ENCODE measurements around the gene VBP1. TPM values are rescaled to one million over a fixed set of nuclear protein-coding genes. Genes with fewer than 3 reads are reported as not detected.
A peak's percentile ranks its signal among the peaks of the same experiment; 100 is the strongest.

The VBP1 gene
- total RNA-seq, 1 donor from 2014 or later = 40.6 TPM

GRCh38 chrX:155246748-155247147, 30.5 kb downstream of the VBP1 start:
- Mint-ChIP-seq H3K27ac (no peak overlapping the region), H3K27me3 (no peaks in the 10 kb centered on the region), H3K36me3 (ENCODE audit: low read depth) (no peaks in the 10 kb centered on the region), H3K4me3 (no peak overlapping the region), H3K4me1 (no peaks in the 10 kb centered on the region), H3K9me3 (no peaks in the 10 kb centered on the region)
- DNase-seq = no peak
- ChIA-PET POLR2A (no interaction called here), CTCF (no interaction called here)
- intact Hi-C loops (cut with micrococcal nuclease) = no loop called here
- TF ChIP-seq CTCF (IDR thresholded peaks at IDR 0.05) = no peak
- no peak for ATAC-seq (ENCODE audit: low read depth)

- Mint-ChIP-seq H3K4me1 (no peaks in the 10 kb centered on the region), H3K27ac (no peak overlapping the region), H3K36me3 (ENCODE audit: low read depth) (no peaks in the 10 kb centered on the region), H3K4me3 (no peak overlapping the region), H3K27me3 (no peaks in the 10 kb centered on the region), H3K9me3 (no peaks in the 10 kb centered on the region)
- TF ChIP-seq CTCF (IDR thresholded peaks at IDR 0.05) = no peak
- ChIA-PET POLR2A (no interaction called here), CTCF (no interaction called here)
- intact Hi-C loops (cut with micrococcal nuclease) = no loop called here
- no peak for ATAC-seq (ENCODE audit: low read depth)
- no peak for DNase-seq
Observed at GRCh38 chrX:155247497-155247896, 31.2 kb downstream of the VBP1 start.

- no peaks in the 10 kb centered on the region for H3K4me1 Mint-ChIP-seq
- CTCF ChIA-PET = no interaction called here
- no peak for DNase-seq
- no peak for TF ChIP-seq CTCF (IDR thresholded peaks at IDR 0.05)
- intact Hi-C loops (cut with micrococcal nuclease) = no loop called here
- POLR2A ChIA-PET = interaction anchor here (0.6 kb wide), 1 partner anchor 138 kb away, joined by 3 read pairs; no protein-coding TSS in a partner anchor
- no peak overlapping the region for H3K4me3 Mint-ChIP-seq
- H3K36me3 Mint-ChIP-seq (ENCODE audit: low read depth) = no peaks in the 10 kb centered on the region
- no peaks in the 10 kb centered on the region for H3K27me3 Mint-ChIP-seq
- H3K9me3 Mint-ChIP-seq = no peaks in the 10 kb centered on the region
- no peak overlapping the region for H3K27ac Mint-ChIP-seq
- ATAC-seq (ENCODE audit: low read depth) = no peak
Observed at GRCh38 chrX:155251391-155251790, 35.1 kb downstream of the VBP1 start.

- DNase-seq = no peak
- H3K4me3 Mint-ChIP-seq = no peak overlapping the region
- peaks cover 22% of the 10 kb centered on the region for H3K4me1 Mint-ChIP-seq
- ATAC-seq (ENCODE audit: low read depth) = no peak
- intact Hi-C loops (cut with micrococcal nuclease) = loop anchor here (5.0 kb wide), 1 partner anchor 232 kb away; the partner anchor contains the start of gene FUNDC2
- H3K9me3 Mint-ChIP-seq = no peaks in the 10 kb centered on the region
- CTCF ChIA-PET = interaction anchor here (0.7 kb wide), 1 partner anchor 18 kb away, joined by 3 read pairs; no protein-coding TSS in a partner anchor
- no peaks in the 10 kb centered on the region for H3K27me3 Mint-ChIP-seq
- no peak for TF ChIP-seq CTCF (IDR thresholded peaks at IDR 0.05)
- H3K27ac Mint-ChIP-seq = no peak overlapping the region
- POLR2A ChIA-PET = no interaction called here
- H3K36me3 Mint-ChIP-seq (ENCODE audit: low read depth) = peaks cover 20% of the 10 kb centered on the region
Observed at GRCh38 chrX:155259752-155260151, 43.5 kb downstream of the VBP1 start.

GRCh38 chrX:155262970-155263754, 46.9 kb downstream of the VBP1 start:
- ATAC-seq (ENCODE audit: low read depth) = no peak
- peaks cover 22% of the 10 kb centered on the region for H3K4me1 Mint-ChIP-seq
- no peaks in the 10 kb centered on the region for H3K27me3 Mint-ChIP-seq
- H3K27ac Mint-ChIP-seq = peak overlapping the region; percentile 90
- DNase-seq = no peak
- H3K36me3 Mint-ChIP-seq (ENCODE audit: low read depth) = peaks cover 17% of the 10 kb centered on the region
- TF ChIP-seq CTCF (IDR thresholded peaks at IDR 0.05) = no peak
- ChIA-PET POLR2A (interaction anchor here (1.6 kb wide), 1 partner anchor 46 kb away, joined by 7 read pairs; no protein-coding TSS in a partner anchor), CTCF (no interaction called here)
- peak overlapping the region; percentile 90 for H3K4me3 Mint-ChIP-seq
- intact Hi-C loops (cut with micrococcal nuclease) = loop anchor here (5.0 kb wide), 1 partner anchor 236 kb away; the partner anchor contains the start of gene FUNDC2
- H3K9me3 Mint-ChIP-seq = no peaks in the 10 kb centered on the region

Measured in activated B cell treated with CpG ODN at 0.5 μM for 24 hours (primary cell).